Uterus (tissue), 4 donors: ENCODE measurements around the gene DHX8. TPM values are rescaled to one million over a fixed set of nuclear protein-coding genes. Genes with fewer than 3 reads are reported as not detected.

ENCODE experiments used
- DNase-seq, 2 donors: peaks; one replicate each; pipeline ENCODE4 v3.0.0-alpha.2; 2019 to 2020
- H3K27ac ChIP-seq, 2 donors: fragments of 200-600 bp; sonication (generic); 1 replicate in 1 of 2; 2 replicates in 1 of 2; pipeline ENCODE4 v1.5.1; 2016 to 2018
- H3K27me3 ChIP-seq, 2 donors: fragments of 200-600 bp; sonication (generic); one replicate each; pipeline ENCODE4 v1.5.1; 2018 to 2019; ENCODE audit warnings: control low read depth in 1 of 2
- H3K36me3 ChIP-seq, 2 donors: fragments of 200-600 bp; sonication (generic); one replicate each; pipeline ENCODE4 v1.5.1; 2019; ENCODE audit warnings: control low read depth in 1 of 2
- H3K4me1 ChIP-seq, 2 donors: fragments of 200-600 bp; sonication (generic); one replicate each; pipeline ENCODE4 v1.5.1; 2018 to 2019; ENCODE audit warnings: control low read depth in 1 of 2
- H3K4me3 ChIP-seq, 2 donors: fragments of 200-600 bp; sonication (generic); 1 replicate in 1 of 2; 2 replicates in 1 of 2; pipeline ENCODE4 v1.5.1; 2018 to 2019; ENCODE audit warnings: mild to moderate bottlenecking in 1 of 2
- H3K9me3 ChIP-seq, 2 donors: fragments of 200-600 bp; sonication (generic); one replicate each; pipeline ENCODE4 v1.5.1; 2019; ENCODE audit warnings: control low read depth in 1 of 2
- POLR2A ChIP-seq, 2 donors: fragments of 450-650 bp; IDR thresholded peaks; one replicate each; pipeline ENCODE4 v1.6.1; 2016; ENCODE audit warnings: antibody characterized with exemption in 2 of 2, mild to moderate bottlenecking in 1 of 2, moderate library complexity in 1 of 2
- intact Hi-C: fragments of 100-400 bp; cut with DNase I; formaldehyde crosslinking; loops from one replicate; pipeline ENCODE4 v1.15.1; 2023; ENCODE audit warnings: low total_unique reads
- total RNA-seq, 4 donors: library from RNA; depleted of rRNA in 3 of 4; stranded (reverse); fragments of >200 nt in 3 of 4; gene quantifications; one replicate each; pipeline versions ENCODE4 v1.1.0 to v1.2.4, GENCODE V29; 2014 to 2023
- TF ChIP-seq, protein P1 (sequence below), 4 experiments: fragments of 200-600 bp in 2 of 4; fragments of 450-650 bp in 2 of 4; sonication (generic) in 2 of 4; IDR thresholded peaks; one replicate each; pipeline ENCODE4 v1.5.1; 2016 to 2019; ENCODE audit warnings: antibody characterized with exemption in 4 of 4, mild to moderate bottlenecking in 2 of 4, moderate library complexity in 1 of 4
- donor health status: DM: yes; HTN: yes; CAD: no.

DHX8 gene
- total RNA-seq, 4 donors from 2014 or later: 8.5 to 54.6 (median 32.0) TPM

DNA sequence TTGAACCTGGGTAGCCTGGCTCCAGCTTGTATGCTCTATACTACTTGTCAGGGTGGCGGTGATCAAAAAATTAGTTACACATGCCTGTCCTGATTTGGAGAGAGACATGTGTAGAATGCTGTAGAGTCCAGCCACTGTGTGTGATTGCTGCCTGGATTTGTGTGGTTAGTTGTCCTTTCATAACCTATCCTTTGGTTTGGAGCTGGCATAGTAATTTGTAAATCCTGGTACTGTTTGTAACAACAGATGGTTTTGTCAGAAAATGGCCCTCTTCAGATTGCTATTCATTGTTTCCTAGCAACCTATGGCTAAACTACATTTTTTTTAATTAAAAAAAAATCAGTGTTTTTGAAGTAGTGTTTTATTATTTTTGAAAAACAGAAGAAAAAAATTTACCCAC is 31.9 kb downstream of the DHX8 start:
- Histone ChIP-seq H3K27me3 (no peaks in the 10 kb centered on the region), H3K4me3 (no peak overlapping the region), H3K9me3 (no peaks in the 10 kb centered on the region), H3K4me1 (no peaks in the 10 kb centered on the region), H3K36me3 (no peaks in the 10 kb centered on the region), H3K27ac (no peak overlapping the region)
- no peak for DNase-seq
- TF ChIP-seq, protein P1, sequence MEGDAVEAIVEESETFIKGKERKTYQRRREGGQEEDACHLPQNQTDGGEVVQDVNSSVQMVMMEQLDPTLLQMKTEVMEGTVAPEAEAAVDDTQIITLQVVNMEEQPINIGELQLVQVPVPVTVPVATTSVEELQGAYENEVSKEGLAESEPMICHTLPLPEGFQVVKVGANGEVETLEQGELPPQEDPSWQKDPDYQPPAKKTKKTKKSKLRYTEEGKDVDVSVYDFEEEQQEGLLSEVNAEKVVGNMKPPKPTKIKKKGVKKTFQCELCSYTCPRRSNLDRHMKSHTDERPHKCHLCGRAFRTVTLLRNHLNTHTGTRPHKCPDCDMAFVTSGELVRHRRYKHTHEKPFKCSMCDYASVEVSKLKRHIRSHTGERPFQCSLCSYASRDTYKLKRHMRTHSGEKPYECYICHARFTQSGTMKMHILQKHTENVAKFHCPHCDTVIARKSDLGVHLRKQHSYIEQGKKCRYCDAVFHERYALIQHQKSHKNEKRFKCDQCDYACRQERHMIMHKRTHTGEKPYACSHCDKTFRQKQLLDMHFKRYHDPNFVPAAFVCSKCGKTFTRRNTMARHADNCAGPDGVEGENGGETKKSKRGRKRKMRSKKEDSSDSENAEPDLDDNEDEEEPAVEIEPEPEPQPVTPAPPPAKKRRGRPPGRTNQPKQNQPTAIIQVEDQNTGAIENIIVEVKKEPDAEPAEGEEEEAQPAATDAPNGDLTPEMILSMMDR (IDR thresholded peaks at IDR 0.05): no peak
- no peak for TF ChIP-seq POLR2A (IDR thresholded peaks at IDR 0.05)
- intact Hi-C loops: no loop called here

DNA sequence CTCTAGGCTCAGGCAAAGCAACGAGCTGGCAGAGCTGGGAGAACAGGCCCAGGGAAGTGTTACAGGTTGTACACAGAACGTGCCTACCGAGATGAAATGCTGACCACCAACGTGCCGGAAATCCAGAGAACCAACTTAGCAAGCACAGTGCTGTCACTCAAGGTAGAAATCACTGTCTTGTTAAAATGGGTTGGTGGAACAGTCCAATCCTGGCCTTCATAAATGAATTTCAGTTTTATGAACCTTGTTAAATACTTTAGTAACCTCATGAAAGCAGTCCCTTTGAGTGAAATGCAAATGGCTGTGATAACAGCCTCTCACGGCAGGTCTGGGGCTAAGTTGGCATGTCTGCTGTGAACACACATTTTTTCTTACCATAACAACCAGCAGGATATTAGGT is 33.4 kb downstream of the DHX8 start:
- Histone ChIP-seq H3K4me1 (no peaks in the 10 kb centered on the region), H3K36me3 (no peaks in the 10 kb centered on the region), H3K27me3 (no peaks in the 10 kb centered on the region), H3K27ac (no peak overlapping the region), H3K9me3 (no peaks in the 10 kb centered on the region), H3K4me3 (no peak overlapping the region)
- no peak for DNase-seq
- TF ChIP-seq, protein P1 (IDR thresholded peaks at IDR 0.05): no peak
- no peak for TF ChIP-seq POLR2A (IDR thresholded peaks at IDR 0.05)
- intact Hi-C loops: no loop called here

DNA sequence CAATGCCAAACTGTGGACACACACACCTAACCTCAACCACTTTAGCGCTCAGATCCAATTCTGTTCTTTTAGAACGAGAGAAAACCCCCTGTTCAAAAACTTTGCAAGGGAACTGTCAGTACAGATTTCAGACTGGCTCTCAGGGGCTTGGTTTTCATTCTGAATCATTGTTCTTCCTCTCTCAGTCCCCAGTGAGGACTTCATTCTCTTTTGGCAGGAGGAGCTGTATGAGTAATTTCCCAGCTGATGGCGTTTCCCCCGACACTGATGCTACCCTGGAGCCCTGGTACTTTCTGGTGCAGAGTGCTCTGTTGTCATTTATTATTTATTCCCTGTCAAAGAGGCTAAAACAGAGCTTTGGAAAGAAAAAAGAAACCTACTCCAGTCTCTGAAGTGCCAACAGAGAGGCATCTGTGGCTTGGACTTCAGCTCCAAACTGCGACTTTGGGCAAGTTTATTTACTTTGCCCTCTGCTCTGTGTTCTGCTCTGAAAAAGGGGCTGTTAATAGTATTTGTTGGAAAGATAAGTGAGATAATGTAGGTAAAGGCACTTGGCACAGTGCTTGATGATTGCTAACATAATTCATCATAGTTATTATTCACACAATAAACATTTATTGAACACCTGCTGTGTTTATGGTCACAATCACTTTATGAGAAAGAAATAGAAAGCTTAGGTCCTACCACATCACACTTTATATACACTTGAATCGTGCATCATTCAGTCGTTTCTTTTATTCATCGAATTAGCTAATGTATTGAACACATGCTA is 34.0 kb downstream of the DHX8 start:
- intact Hi-C loops: no loop called here
- no peak overlapping the region for H3K27ac ChIP-seq
- no peaks in the 10 kb centered on the region for H3K4me1 ChIP-seq
- no peak for DNase-seq
- no peaks in the 10 kb centered on the region for H3K36me3 ChIP-seq
- no peak overlapping the region for H3K4me3 ChIP-seq
- H3K9me3 ChIP-seq: no peaks in the 10 kb centered on the region
- no peak for TF ChIP-seq POLR2A (IDR thresholded peaks at IDR 0.05)
- TF ChIP-seq, protein P1 (IDR thresholded peaks at IDR 0.05): no peak
- no peaks in the 10 kb centered on the region for H3K27me3 ChIP-seq

DNA sequence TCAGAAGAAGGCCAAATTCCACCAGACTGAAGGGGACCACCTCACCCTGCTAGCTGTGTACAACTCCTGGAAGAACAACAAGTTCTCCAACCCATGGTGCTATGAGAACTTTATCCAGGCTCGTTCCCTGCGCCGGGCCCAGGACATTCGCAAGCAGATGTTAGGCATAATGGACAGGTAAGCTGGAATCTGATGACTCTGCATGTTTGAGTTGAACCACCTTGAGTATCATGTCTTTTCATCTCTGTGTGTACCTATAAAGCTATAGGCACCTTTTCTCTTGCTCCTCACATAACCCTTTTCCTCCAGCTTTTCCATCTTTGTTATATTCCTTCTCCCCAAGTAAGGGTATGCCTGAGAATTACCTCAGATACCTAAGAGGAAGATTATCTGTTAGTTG is 37.6 kb downstream of the DHX8 start:
- Histone ChIP-seq H3K4me3 (no peak overlapping the region), H3K4me1 (no peaks in the 10 kb centered on the region), H3K27ac (no peak overlapping the region), H3K9me3 (no peaks in the 10 kb centered on the region), H3K36me3 (no peaks in the 10 kb centered on the region), H3K27me3 (no peaks in the 10 kb centered on the region)
- TF ChIP-seq POLR2A (IDR thresholded peaks at IDR 0.05): no peak
- TF ChIP-seq, protein P1 (IDR thresholded peaks at IDR 0.05): no peak
- DNase-seq: no peak
- intact Hi-C loops: no loop called here

DNA sequence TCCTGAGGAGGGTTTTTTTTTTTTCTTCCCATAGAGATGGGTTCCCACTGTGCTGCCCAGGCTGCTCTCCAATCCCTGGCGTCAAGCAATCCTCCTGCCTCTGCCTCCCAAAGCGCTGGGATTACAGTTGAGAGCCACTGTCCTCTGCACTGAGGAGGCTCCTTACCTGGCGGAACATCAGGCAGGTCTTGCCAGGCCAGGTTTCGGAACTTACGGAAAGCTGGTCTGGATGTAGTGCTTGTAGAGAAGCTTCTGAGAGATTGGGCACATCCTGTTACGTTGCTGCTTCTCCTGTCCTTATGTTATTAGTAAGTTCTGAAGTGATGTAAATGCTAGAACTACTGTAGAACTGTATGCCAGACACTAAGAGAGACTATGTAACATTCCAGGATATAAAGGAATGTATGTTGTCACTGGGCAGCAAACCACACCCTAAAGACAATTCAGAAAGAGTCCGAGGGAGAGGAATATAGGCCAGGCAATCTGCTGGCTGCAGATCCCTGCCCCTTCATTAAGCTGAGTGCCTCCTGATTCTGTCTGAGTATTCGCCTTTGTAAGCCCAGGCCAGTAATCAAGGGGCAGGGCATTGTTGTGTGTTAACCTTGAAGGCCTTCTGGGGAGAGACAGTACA is 41.3 kb downstream of the DHX8 start:
- Histone ChIP-seq H3K27me3 (no peaks in the 10 kb centered on the region), H3K27ac (no peak overlapping the region), H3K4me3 (no peak overlapping the region), H3K4me1 (peaks cover 0 to 3% of the 10 kb centered on the region in 2 donors), H3K36me3 (no peaks in the 10 kb centered on the region), H3K9me3 (no peaks in the 10 kb centered on the region)
- no peak for TF ChIP-seq POLR2A (IDR thresholded peaks at IDR 0.05)
- TF ChIP-seq, protein P1 (IDR thresholded peaks at IDR 0.05): no peak
- intact Hi-C loops: no loop called here
- DNase-seq: no peak
